H9 (cell line): Measurements from ENCODE around the gene METTL22. TPM values are rescaled to one million over a fixed set of nuclear protein-coding genes. Genes with fewer than 3 reads are reported as not detected.

Experiments used
- DNase-seq: peaks from one replicate; pipeline ENCODE4 v3.0.0-alpha.2; 2017
- H2AFZ ChIP-seq: one replicate; pipeline ENCODE4 v1.6.1; 2013; ENCODE audit warnings: mild to moderate bottlenecking, low read length, control low read depth, moderate library complexity
- H2AK5ac ChIP-seq: 2 replicates; pipeline ENCODE4 v1.6.1; 2013; ENCODE audit warnings: low read length, control low read depth, mixed read lengths; ENCODE audit not compliant: insufficient read length
- H2BK120ac ChIP-seq: one replicate; pipeline ENCODE4 v1.6.1; 2013; ENCODE audit warnings: low read depth, mild to moderate bottlenecking, low read length, control low read depth, inconsistent platforms; ENCODE audit not compliant: poor library complexity, severe bottlenecking
- H2BK12ac ChIP-seq: 2 replicates; pipeline ENCODE4 v1.6.1; 2013; ENCODE audit warnings: low read length, control low read depth, mixed read lengths, low read depth; ENCODE audit not compliant: insufficient read length
- H2BK15ac ChIP-seq: 2 replicates; pipeline ENCODE4 v1.6.1; 2013; ENCODE audit warnings: low read depth, low read length, control low read depth
- H2BK20ac ChIP-seq: one replicate; pipeline ENCODE4 v1.6.1; 2013; ENCODE audit warnings: low read depth, mild to moderate bottlenecking, low read length, control low read depth, inconsistent platforms; ENCODE audit not compliant: poor library complexity, severe bottlenecking
- H2BK5ac ChIP-seq: 2 replicates; pipeline ENCODE4 v1.6.1; 2013; ENCODE audit warnings: low read length, control low read depth, mixed read lengths; ENCODE audit not compliant: insufficient read length
- H3K14ac ChIP-seq: 2 replicates; pipeline ENCODE4 v1.6.1; 2013; ENCODE audit warnings: low read length, control low read depth; ENCODE audit not compliant: insufficient read depth
- H3K18ac ChIP-seq: 2 replicates; pipeline ENCODE4 v1.6.1; 2013; ENCODE audit warnings: low read depth, mild to moderate bottlenecking, mixed read lengths, low read length, control low read depth; ENCODE audit not compliant: insufficient read length
- H3K23ac ChIP-seq: 2 replicates; pipeline ENCODE4 v1.6.1; 2013; ENCODE audit warnings: low read length, control low read depth, mixed read lengths, low read depth; ENCODE audit not compliant: insufficient read length
- H3K23me2 ChIP-seq: 2 replicates; pipeline ENCODE4 v1.6.1; 2013; ENCODE audit warnings: low read depth, mild to moderate bottlenecking, mixed read lengths, low read length, control low read depth; ENCODE audit not compliant: insufficient read length, poor library complexity, severe bottlenecking
- H3K27ac ChIP-seq: 2 replicates; pipeline ENCODE4 v1.5.1; 2013; ENCODE audit warnings: low read length, control low read depth, mixed read lengths, low read depth; ENCODE audit not compliant: insufficient read length
- H3K27me3 ChIP-seq: 2 replicates; pipeline ENCODE4 v1.6.1; 2013; ENCODE audit warnings: low read length, control low read depth, inconsistent platforms; ENCODE audit not compliant: insufficient read depth
- H3K4ac ChIP-seq: 2 replicates; pipeline ENCODE4 v1.6.1; 2013; ENCODE audit warnings: low read depth, mild to moderate bottlenecking, control low read depth, inconsistent platforms, low read length, moderate library complexity
- H3K4me1 ChIP-seq: 2 replicates; pipeline ENCODE4 v1.6.1; 2013; ENCODE audit warnings: low read length, control low read depth, inconsistent platforms; ENCODE audit not compliant: insufficient read depth
- H3K4me2 ChIP-seq: 2 replicates; pipeline ENCODE4 v1.6.1; 2013; ENCODE audit warnings: low read length, control low read depth, mixed read lengths; ENCODE audit not compliant: insufficient read length, insufficient read depth
- H3K56ac ChIP-seq: 2 replicates; pipeline ENCODE4 v1.6.1; 2013; ENCODE audit warnings: low read depth, mild to moderate bottlenecking, mixed read lengths, low read length, control low read depth; ENCODE audit not compliant: insufficient read length
- H3K79me1 ChIP-seq: 2 replicates; pipeline ENCODE4 v1.6.1; 2013; ENCODE audit warnings: low read depth, mild to moderate bottlenecking, moderate library complexity, low read length, control low read depth, inconsistent platforms; ENCODE audit not compliant: insufficient read depth, poor library complexity, severe bottlenecking
- H3K79me2 ChIP-seq: 2 replicates; pipeline ENCODE4 v1.6.1; 2013; ENCODE audit warnings: low read length, control low read depth, inconsistent platforms; ENCODE audit not compliant: insufficient read depth
- H3K9ac ChIP-seq: 2 replicates; pipeline ENCODE4 v1.6.1; 2013; ENCODE audit warnings: low read length, control low read depth, mixed read lengths; ENCODE audit not compliant: insufficient read length; ENCODE audit errors: extremely low read depth
- H3K9me3 ChIP-seq: one replicate; pipeline ENCODE4 v1.6.1; 2013; ENCODE audit warnings: low read depth, low read length, inconsistent platforms; ENCODE audit not compliant: control insufficient read depth
- H3T11ph ChIP-seq: one replicate; pipeline ENCODE4 v1.6.1; 2013; ENCODE audit warnings: mild to moderate bottlenecking, low read length, control low read depth, inconsistent platforms
- H4K20me1 ChIP-seq: one replicate; pipeline ENCODE4 v1.6.1; 2013; ENCODE audit not compliant: control insufficient read depth, insufficient read length, insufficient read depth
- H4K5ac ChIP-seq: 2 replicates; pipeline ENCODE4 v1.6.1; 2013; ENCODE audit warnings: low read depth, mild to moderate bottlenecking, mixed read lengths, low read length, control low read depth; ENCODE audit not compliant: insufficient read length
- H4K8ac ChIP-seq: replicated peaks from 2 replicates; pipeline ENCODE4 v1.6.1; 2013; ENCODE audit warnings: low read length, control low read depth, mixed read lengths, low read depth; ENCODE audit not compliant: insufficient read length
- H4K91ac ChIP-seq: 2 replicates; pipeline ENCODE4 v1.6.1; 2013; ENCODE audit warnings: low read depth, mild to moderate bottlenecking, moderate library complexity, mixed read lengths, low read length, control low read depth; ENCODE audit not compliant: insufficient read length
- H3K27ac Mint-ChIP-seq, 3 experiments: 2 replicates in 2 of 3; 3 replicates in 1 of 3; pipeline ENCODE4 v1.8.0; 2020 to 2021; ENCODE audit warnings: mixed read lengths in 3 of 3, mild to moderate bottlenecking in 1 of 3, moderate library complexity in 1 of 3
- H3K27me3 Mint-ChIP-seq: 2 replicates; pipeline ENCODE4 v1.8.0; 2021; ENCODE audit warnings: low read depth, mild to moderate bottlenecking, moderate library complexity, mixed read lengths
- H3K36me3 Mint-ChIP-seq, 3 experiments: 2 replicates in 2 of 3; 3 replicates in 1 of 3; pipeline ENCODE4 v1.8.0; 2020 to 2021; ENCODE audit warnings: low read depth in 3 of 3, mixed read lengths in 3 of 3; ENCODE audit not compliant: insufficient read depth in 1 of 3
- H3K4me1 Mint-ChIP-seq, 2 experiments: 2 replicates each; pipeline ENCODE4 v1.8.0; 2020; ENCODE audit warnings: mixed read lengths in 2 of 2
- H3K4me3 Mint-ChIP-seq, 2 experiments: 2 replicates in 1 of 2; 3 replicates in 1 of 2; pipeline ENCODE4 v1.8.0; 2020 to 2021; ENCODE audit warnings: mild to moderate bottlenecking in 2 of 2, mixed read lengths in 2 of 2, moderate library complexity in 1 of 2
- H3K9me3 Mint-ChIP-seq, 2 experiments: 2 replicates in 1 of 2; 3 replicates in 1 of 2; pipeline ENCODE4 v1.8.0; 2020; ENCODE audit warnings: mild to moderate bottlenecking in 2 of 2, mixed read lengths in 2 of 2, moderate library complexity in 1 of 2
- WGBS: extraction: QIAGEN DNeasy Blood & Tissue Kit; methylation state at CpG from one replicate; pipeline ENCODE4 v1.1.7; 2013; ENCODE audit warnings: missing lambda C conversion rate, low lambda C conversion rate, mixed read lengths; ENCODE audit not compliant: insufficient read length; ENCODE audit errors: extremely low coverage; 5-methylcytosine and 5-hydroxymethylcytosine counted together
- total RNA-seq: library from RNA; stranded (reverse); gene quantifications from 2 replicates; pipeline ENCODE4 v1.2.1, GENCODE V29; 2021
- TF ChIP-seq, protein P1 (sequence below): fragments of 200-600 bp; sonication (generic); conservative IDR thresholded peaks from 3 replicates; pipeline ENCODE4 v1.8.0; 2021; ENCODE audit warnings: antibody characterized with exemption, mild to moderate bottlenecking

Gene METTL22
- total RNA-seq, 1 experiment from 2014 or later: 51.9 TPM

DNA sequence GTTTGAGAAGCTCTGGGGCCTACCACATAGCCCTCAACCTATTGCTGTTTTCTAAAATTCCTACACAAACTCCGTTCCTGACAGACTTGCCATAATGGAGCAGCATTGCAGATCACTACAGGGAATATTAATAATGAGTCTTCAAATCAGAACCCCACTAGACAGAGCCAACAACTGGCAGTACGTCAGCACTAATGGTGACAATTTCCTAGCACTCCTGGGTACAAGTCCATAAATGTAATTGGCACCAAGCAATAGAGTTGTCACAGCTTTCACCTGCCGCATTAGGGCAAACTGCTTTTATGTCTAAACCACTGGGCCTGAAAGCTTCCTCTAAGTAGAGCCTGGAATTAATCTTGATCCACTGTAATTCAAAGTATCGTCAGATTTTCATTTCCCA lies 27.4 kb downstream of the METTL22 start:
- Histone ChIP-seq H3K27ac (no peak overlapping the region), H3K18ac (no peak overlapping the region), H4K8ac (no peak overlapping the region), H3K23ac (no peak overlapping the region), H2BK12ac (no peak overlapping the region), H3K56ac (no peak overlapping the region), H3K9ac (no peak overlapping the region), H3K79me2 (no peaks in the 10 kb centered on the region), H4K91ac (no peak overlapping the region), H2BK15ac (no peak overlapping the region), H4K20me1 (no peaks in the 10 kb centered on the region), H3T11ph (no peak overlapping the region), H4K5ac (no peak overlapping the region), H3K79me1 (no peaks in the 10 kb centered on the region), H2BK20ac (no peak overlapping the region), H3K27me3 (no peaks in the 10 kb centered on the region), H3K4ac (no peak overlapping the region), H3K9me3 (no peaks in the 10 kb centered on the region), H3K4me2 (no peak overlapping the region), H2AK5ac (no peak overlapping the region), H2BK120ac (no peak overlapping the region), H2BK5ac (no peak overlapping the region), H3K23me2 (no peaks in the 10 kb centered on the region), H2AFZ (no peak overlapping the region), H3K4me1 (no peaks in the 10 kb centered on the region; the same call in 1 of the 2 replicates), H3K14ac (no peak overlapping the region)
- H3K27me3 Mint-ChIP-seq: no peaks in the 10 kb centered on the region; the same call in 1 of the 2 replicates
- TF ChIP-seq, protein P1, sequence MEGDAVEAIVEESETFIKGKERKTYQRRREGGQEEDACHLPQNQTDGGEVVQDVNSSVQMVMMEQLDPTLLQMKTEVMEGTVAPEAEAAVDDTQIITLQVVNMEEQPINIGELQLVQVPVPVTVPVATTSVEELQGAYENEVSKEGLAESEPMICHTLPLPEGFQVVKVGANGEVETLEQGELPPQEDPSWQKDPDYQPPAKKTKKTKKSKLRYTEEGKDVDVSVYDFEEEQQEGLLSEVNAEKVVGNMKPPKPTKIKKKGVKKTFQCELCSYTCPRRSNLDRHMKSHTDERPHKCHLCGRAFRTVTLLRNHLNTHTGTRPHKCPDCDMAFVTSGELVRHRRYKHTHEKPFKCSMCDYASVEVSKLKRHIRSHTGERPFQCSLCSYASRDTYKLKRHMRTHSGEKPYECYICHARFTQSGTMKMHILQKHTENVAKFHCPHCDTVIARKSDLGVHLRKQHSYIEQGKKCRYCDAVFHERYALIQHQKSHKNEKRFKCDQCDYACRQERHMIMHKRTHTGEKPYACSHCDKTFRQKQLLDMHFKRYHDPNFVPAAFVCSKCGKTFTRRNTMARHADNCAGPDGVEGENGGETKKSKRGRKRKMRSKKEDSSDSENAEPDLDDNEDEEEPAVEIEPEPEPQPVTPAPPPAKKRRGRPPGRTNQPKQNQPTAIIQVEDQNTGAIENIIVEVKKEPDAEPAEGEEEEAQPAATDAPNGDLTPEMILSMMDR: no peak
- WGBS: no CpG with 5 or more reads among the region's 4 CpGs
- no peak overlapping the region for H3K4me3 Mint-ChIP-seq
- peaks cover 39 to 51% (median 48%) of the 10 kb centered on the region in 3 experiments; a peak in 6 of 7 replicates for H3K36me3 Mint-ChIP-seq
- no peak overlapping the region for H3K27ac Mint-ChIP-seq
- DNase-seq: no peak
- peaks cover 6% of the 10 kb centered on the region in 2 experiments; a peak in 3 of 4 replicates for H3K4me1 Mint-ChIP-seq
- no peaks in the 10 kb centered on the region for H3K9me3 Mint-ChIP-seq
